ENCODE results near the gene FAU.
"Not testable (repeated sequence)": the region's sequence is repeated elsewhere in the genome, so short reads cannot be mapped to it uniquely, and the experiment has no call there.

FAU gene

GRCh38 chr11:65121865-65122696 lies at the start of gene FAU, which contains the start of gene MRPL49:
FAU (minus strand) TSS chr11:65122134; CDS start chr11:65121813, 321 bp downstream.
MRPL49 (plus strand) TSS chr11:65122321; CDS start chr11:65122347, 26 bp downstream.
- peak; percentile 97 to 98 for DNase-seq

- no peak for DNase-seq
Observed at GRCh38 chr11:65170058-65170534, 48.2 kb upstream of the FAU start, which contains the start of gene SPDYC. SPDYC (plus strand) TSS chr11:65170233; CDS start chr11:65171358, 1,125 bp downstream.

GRCh38 chr11:65169164-65169641 lies 47.3 kb upstream of the FAU start:
- no peak for DNase-seq

GRCh38 chr11:65167656-65168055 lies 45.7 kb upstream of the FAU start:
- DNase-seq: no peak

- DNase-seq: no peak
Observed at GRCh38 chr11:65166893-65167292, 45.0 kb upstream of the FAU start.

DNA sequence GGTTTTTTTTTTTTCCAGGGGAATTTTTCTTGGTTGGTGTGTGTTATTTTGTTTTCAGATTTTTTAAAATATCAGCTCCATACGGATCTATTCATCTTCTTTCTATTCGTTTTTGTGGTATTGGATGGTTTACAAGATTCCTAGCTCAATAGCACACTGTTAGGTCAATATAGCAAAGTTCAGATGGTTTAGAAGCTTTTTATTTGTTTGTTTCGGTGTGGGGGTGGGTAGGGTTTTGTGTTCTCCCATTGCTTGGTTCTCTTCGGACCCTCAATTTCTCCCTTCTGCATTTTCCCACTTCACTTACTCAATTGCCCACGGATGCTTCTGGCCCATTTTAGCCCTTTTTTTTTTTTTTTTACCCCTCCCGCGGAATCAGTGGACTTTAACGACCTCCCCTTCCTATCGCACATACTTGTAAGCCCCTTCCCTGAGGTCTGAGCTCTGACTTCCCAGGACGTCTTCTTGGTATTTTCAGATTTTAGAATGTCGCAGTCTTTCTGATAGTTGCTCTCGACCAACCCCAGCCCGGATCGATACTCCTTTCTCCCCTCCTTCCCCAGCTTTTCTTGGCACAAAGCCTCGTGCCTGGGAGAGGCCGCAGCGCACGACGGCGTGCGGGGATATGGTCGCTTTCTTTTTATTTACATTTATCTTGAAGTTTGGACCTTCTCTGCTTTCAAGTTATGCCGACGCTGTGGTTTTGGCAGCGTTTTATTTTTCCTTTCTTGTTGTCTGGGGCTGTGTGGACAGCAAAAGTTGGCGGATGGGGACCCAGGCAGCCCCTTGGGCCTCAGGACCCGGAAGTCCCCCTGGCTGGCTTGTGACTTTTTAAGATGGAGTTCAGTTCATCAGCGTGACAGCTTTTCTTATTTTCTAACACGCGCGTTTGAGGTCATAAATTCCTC lies 43.7 kb upstream of the FAU start:
- no peak for DNase-seq

DNA sequence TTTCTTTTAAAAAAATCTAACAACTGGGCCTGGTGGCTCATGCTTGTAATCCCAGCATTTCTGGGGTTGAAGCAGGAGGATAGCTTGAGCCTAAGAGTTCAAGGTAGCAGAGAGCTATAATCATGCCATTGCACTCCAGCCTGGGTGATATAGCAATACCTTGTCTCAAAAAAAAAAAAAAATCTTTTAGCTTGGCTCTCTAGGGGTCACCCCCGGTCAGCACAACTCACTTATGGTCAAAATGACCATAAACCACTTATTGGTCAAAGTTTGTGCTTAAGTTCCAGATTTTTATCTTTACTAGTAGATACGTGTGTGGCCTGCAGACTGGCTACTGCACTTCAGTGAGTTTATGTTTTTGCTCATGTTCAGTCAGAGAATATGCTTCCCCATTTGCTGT lies 41.8 kb upstream of the FAU start:
- DNase-seq: no peak

- DNase-seq: no peak
Observed at GRCh38 chr11:65160643-65161042, 38.7 kb upstream of the FAU start.

- no peak for DNase-seq
Observed at GRCh38 chr11:65159012-65159411, 37.1 kb upstream of the FAU start.

GRCh38 chr11:65157336-65157735 lies 35.4 kb upstream of the FAU start:
- DNase-seq: no peak

DNA sequence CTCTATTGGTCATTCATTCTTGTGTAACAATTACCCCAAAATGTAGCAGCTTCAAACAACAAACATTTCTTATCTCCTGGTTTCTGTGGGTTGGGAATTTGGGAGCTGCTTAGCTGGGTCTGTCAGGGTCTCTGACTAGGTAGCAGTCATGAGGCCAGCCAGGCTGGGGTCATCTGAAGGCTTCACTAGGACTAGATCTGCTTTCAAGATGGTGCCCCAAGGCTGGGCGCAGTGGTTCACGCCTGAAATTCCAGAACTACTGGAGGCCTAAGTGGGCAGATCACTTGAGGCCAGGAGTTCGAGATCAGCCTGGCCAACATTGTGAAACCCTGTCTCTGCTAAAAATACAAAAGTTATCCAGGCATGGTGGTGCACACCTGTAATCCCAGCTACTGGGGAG lies 35.0 kb upstream of the FAU start:
- DNase-seq: no peak

- no peak for DNase-seq
Observed at GRCh38 chr11:65156256-65156655, 34.3 kb upstream of the FAU start.

GRCh38 chr11:65152122-65152521 lies 30.2 kb upstream of the FAU start:
- no peak for DNase-seq

GRCh38 chr11:65151331-65151899 lies 29.5 kb upstream of the FAU start:
- no peak for DNase-seq

DNA sequence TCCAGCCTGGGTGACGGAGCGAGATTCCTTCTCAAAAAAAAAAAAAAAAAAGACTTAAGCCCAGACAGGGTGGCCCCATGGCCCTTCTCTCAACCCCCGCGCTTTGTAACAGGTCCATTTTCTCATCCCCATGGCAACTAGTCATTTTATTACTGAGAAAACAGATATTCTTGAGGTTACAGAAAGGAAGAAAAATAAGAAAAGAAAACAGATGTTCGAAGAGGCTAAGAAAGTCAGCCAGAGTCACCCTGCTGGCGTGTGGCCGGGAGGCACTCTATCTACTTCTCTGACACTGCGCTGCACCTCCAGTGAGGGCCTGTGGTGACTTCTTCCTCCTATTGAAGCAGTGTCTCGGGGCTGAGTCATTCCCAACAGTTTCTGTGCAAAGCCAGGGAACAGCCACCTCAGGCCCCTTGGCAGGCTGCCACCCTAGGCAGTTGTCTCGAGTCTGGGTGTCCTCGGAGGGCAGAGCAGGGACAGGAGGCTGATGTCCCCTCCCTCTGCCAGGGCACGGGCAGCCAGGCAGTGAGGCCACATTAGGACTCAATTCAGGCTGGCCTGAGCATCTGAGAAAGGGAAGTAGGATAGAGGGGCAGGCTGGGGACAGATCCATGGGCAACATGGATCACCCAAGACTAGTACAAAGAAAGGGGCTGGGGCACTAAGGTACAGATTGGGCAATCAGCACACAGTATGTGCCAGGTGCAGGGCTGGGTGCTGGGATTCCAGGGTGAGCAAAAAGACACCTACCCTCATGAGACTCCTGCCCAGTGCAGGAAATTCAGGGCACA lies 28.8 kb upstream of the FAU start:
- peak; percentile 21 to 25 for DNase-seq

DNA sequence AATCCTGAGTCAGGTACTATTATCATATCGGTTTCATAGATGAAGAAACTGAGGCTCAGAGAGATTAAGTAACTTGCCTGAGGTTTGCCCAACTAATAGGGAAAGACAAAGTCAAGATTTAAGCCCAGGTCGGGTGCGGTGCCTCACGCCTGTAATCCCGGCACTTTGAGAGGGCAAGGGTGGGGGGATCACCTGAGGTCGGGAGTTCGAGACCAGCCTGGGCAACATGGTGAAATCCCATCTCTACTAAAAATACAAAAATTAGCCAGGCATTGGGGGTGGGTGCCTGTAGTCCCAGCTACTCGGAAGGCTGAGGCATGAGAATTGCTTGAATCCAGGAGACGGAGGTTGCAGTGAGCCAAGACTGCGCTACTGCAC lies 28.2 kb upstream of the FAU start:
- not testable (repeated sequence) for DNase-seq

- no peak for DNase-seq
Observed at GRCh38 chr11:65148657-65149056, 26.7 kb upstream of the FAU start.

- DNase-seq: no peak
Observed at GRCh38 chr11:65147352-65148075, 25.6 kb upstream of the FAU start.

- DNase-seq: no peak
Observed at GRCh38 chr11:65141896-65142494, 20.1 kb upstream of the FAU start.

DNA sequence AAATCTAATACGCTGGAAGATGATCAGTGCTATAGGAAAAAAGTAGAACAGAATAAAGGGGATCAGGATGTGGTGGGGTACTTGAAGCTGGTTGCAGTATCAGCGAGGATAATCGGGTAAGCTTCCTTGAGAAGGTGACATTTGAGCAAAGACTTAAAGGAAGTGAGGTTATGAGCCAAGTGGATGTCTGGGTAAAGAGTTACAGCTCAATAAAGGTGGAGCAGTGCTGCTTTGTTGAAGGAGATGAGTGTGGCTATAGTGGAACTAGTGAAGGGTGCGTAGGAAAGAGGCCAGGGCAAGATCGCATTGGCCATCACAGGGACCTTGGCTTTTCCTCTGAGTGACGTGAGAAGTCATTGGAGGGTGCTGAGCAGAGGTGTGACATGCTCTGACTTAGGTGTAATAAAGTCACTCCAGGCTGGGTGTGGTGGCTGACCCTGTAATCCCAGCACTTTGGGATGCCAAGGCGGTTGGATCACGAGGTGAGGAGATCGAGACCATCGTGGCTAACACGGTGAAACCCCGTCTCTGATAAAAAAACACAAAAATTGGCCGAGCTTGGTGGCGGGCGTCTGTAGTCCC lies 14.7 kb upstream of the FAU start:
- no peak for DNase-seq

Measured in stimulated activated CD4-positive, alpha-beta T cell treated with anti-CD3 and anti-CD28 coated beads, Interleukin-2, amount 100 ng/mL, for 48 hours (primary cell).